Muscle layer of duodenum (tissue), 2 donors: ENCODE data around the gene IRAK4.
A peak's percentile ranks its signal among the peaks of the same experiment; 100 is the strongest.
"Not testable (repeated sequence)": the region's sequence is repeated elsewhere in the genome, so short reads cannot be mapped to it uniquely, and the experiment has no call there.

Experiments
- H3K27ac ChIP-seq: one replicate; pipeline ENCODE4 v1.7.0; 2013; ENCODE audit warnings: mild to moderate bottlenecking, low read length
- H3K27me3 ChIP-seq: one replicate; pipeline ENCODE4 v1.7.0; 2013; ENCODE audit warnings: low read depth, mild to moderate bottlenecking, control low read depth, low read length
- H3K36me3 ChIP-seq, 2 donors: one replicate each; pipeline ENCODE4 v1.7.0; 2013; ENCODE audit warnings: low read length in 2 of 2, control low read depth in 1 of 2, mild to moderate bottlenecking in 1 of 2; ENCODE audit not compliant: insufficient read depth in 2 of 2, control insufficient read depth in 1 of 2
- H3K4me1 ChIP-seq, 2 donors: one replicate each; pipeline ENCODE4 v1.7.0; 2013; ENCODE audit warnings: low read length in 2 of 2, mild to moderate bottlenecking in 2 of 2, control low read depth in 1 of 2, moderate library complexity in 1 of 2; ENCODE audit not compliant: insufficient read depth in 2 of 2, control insufficient read depth in 1 of 2
- H3K4me3 ChIP-seq, 2 donors: one replicate each; pipeline ENCODE4 v1.7.0; 2013; ENCODE audit warnings: low read length in 2 of 2, low read depth in 1 of 2, mild to moderate bottlenecking in 1 of 2
- H3K9me3 ChIP-seq, 2 donors: one replicate each; pipeline ENCODE4 v1.7.0; 2013; ENCODE audit warnings: low read length in 2 of 2, control low read depth in 1 of 2, mild to moderate bottlenecking in 1 of 2; ENCODE audit not compliant: control insufficient read depth in 1 of 2
- donor health status: healthy.

Gene IRAK4

DNA sequence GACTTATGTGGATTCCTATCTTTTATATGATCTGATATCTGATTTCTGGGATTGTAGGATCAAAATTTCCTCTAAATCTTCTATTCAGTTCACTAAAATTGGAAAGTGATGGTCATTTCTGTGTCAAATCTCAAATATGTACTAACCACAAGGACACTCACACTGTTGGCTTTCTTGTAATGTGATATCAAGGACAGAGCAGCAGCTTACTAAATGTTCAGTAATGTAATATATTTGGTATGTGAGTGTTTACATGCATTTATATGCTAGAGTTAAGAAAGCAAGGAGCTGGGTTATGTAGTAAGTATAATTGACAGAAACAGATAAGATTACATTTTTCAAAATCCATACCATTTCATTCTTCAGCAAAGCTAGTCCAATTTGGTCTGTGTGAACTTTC is 16.6 kb upstream of the IRAK4 start:
- H3K4me1 ChIP-seq = no peaks in the 10 kb centered on the region
- no peaks in the 10 kb centered on the region for H3K27me3 ChIP-seq
- no peak overlapping the region for H3K4me3 ChIP-seq
- peaks cover 19 to 26% of the 10 kb centered on the region in 2 donors for H3K36me3 ChIP-seq
- no peak overlapping the region for H3K27ac ChIP-seq
- no peaks in the 10 kb centered on the region for H3K9me3 ChIP-seq

DNA sequence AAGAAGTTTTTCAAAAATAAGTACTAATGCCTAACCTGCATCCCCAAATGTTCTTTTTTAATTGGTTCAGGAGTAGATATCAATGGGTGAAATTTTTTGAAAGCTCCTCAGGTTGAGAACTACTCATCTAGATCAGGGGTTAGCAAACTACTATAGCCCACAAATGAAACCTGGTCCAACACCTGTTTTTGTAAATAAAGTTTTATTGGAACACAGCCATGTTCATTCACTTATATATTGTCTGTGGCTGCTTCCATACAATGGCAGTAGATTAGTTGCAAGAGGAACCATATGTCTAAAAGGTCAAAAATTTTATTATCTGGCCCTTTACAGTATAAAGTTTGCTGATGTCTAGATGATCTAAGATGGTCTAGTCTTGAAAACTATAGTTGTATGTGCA is 13.9 kb upstream of the IRAK4 start:
- Histone ChIP-seq H3K4me3 (no peak overlapping the region), H3K36me3 (peaks cover 19 to 26% of the 10 kb centered on the region in 2 donors), H3K4me1 (no peaks in the 10 kb centered on the region), H3K27me3 (no peaks in the 10 kb centered on the region), H3K27ac (no peak overlapping the region), H3K9me3 (no peaks in the 10 kb centered on the region)

DNA sequence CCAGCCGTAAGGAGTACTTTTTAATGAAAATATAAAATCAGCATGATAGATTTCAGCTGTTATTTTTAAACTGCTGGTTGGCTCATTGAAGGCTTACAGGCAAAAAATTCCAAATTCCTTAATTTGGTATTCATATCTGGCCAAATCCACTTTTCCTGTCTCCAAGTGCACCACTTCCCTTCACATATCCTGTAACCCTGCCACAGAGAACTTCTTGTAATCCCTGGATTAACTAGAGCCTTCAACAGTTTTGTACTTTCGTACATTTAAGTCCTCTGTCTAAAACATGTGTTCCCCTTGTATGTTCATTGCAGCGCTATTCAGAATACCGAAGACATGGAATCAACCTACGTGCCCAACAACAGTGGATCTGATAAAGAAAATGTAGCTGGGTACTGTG is 9.7 kb upstream of the IRAK4 start:
- Histone ChIP-seq H3K27ac (no peak overlapping the region), H3K9me3 (peaks cover 0 to 6% of the 10 kb centered on the region in 2 donors), H3K4me1 (peaks cover 0 to 5% of the 10 kb centered on the region in 2 donors), H3K4me3 (no peak overlapping the region), H3K27me3 (no peaks in the 10 kb centered on the region), H3K36me3 (peaks cover 4 to 10% of the 10 kb centered on the region in 2 donors)

DNA sequence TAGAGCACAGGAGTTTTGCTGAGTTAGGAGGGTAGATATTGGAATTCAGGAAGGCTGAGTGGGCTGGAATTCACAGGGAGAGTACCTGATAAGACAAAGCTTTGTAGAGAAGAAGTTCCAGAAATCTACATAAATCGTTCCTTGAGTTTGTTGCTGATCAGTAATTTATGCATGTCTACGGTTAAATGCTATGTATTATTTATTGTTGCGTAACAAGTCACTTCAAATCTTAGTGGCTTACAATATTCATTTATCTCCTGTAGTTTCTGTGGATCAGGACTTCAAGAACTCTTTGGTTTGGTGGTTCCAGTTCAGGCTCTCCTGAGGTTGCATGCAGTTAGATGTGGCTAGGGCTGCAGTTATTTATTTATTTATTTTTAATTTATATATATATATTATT is 7.9 kb upstream of the IRAK4 start:
- Histone ChIP-seq H3K9me3 (peaks cover 0 to 6% of the 10 kb centered on the region in 2 donors), H3K27ac (no peak overlapping the region)

DNA sequence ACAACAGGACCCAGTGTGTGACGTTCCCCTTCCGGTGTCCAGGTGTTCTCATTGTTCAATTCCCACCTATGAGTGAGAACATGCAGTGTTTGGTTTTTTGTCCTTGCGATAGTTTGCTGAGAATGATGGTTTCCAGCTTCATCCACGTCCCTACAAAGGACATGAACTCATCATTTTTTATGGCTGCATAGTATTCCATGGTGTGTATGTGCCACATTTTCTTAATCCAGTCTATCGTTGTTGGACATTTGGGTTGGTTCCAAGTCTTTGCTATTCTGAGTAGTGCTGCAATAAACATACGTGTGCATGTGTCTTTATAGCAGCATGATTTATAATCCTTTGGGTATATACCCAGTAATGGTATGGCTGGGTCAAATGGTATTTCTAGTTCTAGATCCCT is 7.4 kb upstream of the IRAK4 start:
- not testable (repeated sequence) for H3K27me3 ChIP-seq, H3K4me3 ChIP-seq, H3K27ac ChIP-seq, H3K4me1 ChIP-seq, H3K9me3 ChIP-seq
- H3K36me3 ChIP-seq = peaks cover 10 to 16% of the 10 kb centered on the region in 2 donors

More for the DNA sequence above, 7.9 kb upstream of the IRAK4 start:
- H3K36me3 ChIP-seq = peaks cover 10 to 15% of the 10 kb centered on the region in 2 donors
- no peak overlapping the region for H3K4me3 ChIP-seq
- H3K4me1 ChIP-seq = peaks cover 0 to 5% of the 10 kb centered on the region in 2 donors
- H3K27me3 ChIP-seq = no peaks in the 10 kb centered on the region

DNA sequence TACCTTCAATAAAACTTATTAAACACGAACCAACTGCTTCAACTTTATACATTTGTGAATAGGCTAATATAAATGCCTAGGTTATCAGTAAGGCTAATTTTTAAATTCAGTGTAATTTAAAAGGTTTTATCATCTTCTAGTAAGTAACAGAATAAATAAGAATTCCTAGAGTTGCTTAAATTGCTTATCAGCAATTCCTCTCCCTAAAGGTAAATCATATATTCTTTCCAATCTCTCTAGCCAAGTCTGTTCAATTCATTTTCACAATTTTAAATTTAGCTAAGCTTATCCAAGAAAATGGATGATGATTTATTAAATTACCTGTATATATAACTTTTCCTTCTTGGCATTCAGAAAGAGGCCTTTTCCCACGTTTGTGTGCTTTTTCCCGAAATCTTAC is 4.7 kb upstream of the IRAK4 start:
- H3K36me3 ChIP-seq = peaks cover 10 to 16% of the 10 kb centered on the region in 2 donors
- peaks cover 0 to 6% of the 10 kb centered on the region in 2 donors for H3K9me3 ChIP-seq
- H3K27me3 ChIP-seq = no peaks in the 10 kb centered on the region
- peaks cover 0 to 5% of the 10 kb centered on the region in 2 donors for H3K4me1 ChIP-seq
- H3K27ac ChIP-seq = no peak overlapping the region
- no peak overlapping the region for H3K4me3 ChIP-seq

DNA sequence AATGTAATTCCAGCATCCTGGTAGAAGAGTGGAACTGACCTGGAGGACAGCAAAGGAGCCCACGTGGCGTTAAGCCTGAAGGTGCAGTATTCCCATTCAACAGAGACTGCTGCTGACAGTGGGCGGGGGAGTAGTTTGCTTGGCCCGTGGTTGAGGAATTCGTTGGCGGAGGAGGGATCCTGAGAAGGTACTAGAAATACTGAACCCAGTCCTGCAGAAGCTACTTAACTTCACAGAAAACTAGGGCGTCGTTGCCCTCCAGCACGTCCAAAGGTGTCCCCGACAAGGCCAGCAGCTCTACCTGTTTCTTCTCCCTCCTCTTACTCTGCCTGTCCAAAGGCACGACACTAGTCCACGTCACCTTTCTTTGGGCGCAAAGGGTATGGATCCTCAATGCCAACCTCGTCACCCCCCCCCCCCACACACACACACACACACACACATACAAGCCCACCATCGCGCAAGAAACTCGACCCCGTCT is 464 bp upstream of the IRAK4 start:
- H3K36me3 ChIP-seq = peaks cover 6 to 16% of the 10 kb centered on the region in 2 donors
- peaks cover 10 to 24% of the 10 kb centered on the region in 2 donors for H3K4me1 ChIP-seq
- H3K9me3 ChIP-seq = no peaks in the 10 kb centered on the region
- peak overlapping the region; percentile 79 to 92 for H3K4me3 ChIP-seq
- H3K27ac ChIP-seq = peak overlapping the region; percentile 52
- H3K27me3 ChIP-seq = no peaks in the 10 kb centered on the region

DNA sequence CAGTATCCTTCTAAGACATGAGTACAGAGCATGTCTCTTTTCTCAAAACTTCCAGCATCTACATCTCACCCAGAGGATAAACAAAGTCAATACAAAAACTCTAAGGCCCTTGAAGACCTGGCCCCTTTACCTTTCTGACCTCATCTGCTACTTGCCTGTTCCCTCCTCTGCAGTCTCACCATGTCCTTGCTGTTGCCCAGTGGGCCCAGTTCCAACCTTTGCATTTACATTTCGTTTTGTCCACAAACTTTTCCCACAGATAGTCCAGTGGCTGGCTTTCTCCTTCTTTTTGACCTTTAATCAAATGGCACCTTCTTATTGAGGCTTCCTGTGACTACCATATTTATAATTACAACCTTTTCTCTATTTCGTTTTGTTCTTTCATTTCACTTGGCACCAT is 1.6 kb downstream of the IRAK4 start:
- H3K27me3 ChIP-seq = no peaks in the 10 kb centered on the region
- H3K4me3 ChIP-seq = peak overlapping the region in 1 of 2 donors; percentile 92
- no peak overlapping the region for H3K27ac ChIP-seq

DNA sequence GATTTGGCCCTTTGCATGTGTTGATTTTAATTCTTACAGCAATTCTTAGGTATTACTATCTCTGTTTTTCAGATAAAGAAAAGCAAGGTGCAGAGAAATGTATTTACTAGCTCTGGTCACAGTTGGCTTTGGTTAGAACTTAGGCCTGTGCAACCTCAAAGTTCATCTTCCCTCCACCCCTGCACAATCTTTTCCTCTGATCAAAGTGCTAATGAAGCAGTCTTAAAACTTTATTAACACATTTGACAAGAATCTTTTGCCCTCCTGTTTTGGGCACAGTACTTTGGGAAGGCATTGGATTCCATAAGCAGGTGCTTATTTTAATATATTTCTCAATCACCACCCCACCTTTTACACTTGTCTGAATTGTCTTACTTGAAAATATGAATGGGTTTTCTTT is 2.7 kb downstream of the IRAK4 start:
- H3K4me1 ChIP-seq = peaks cover 10 to 21% of the 10 kb centered on the region in 2 donors
- no peaks in the 10 kb centered on the region for H3K36me3 ChIP-seq
- no peak overlapping the region for H3K4me3 ChIP-seq
- no peaks in the 10 kb centered on the region for H3K9me3 ChIP-seq
- H3K27me3 ChIP-seq = no peaks in the 10 kb centered on the region
- no peak overlapping the region for H3K27ac ChIP-seq

More for the DNA sequence above, 1.6 kb downstream of the IRAK4 start:
- peaks cover 10 to 21% of the 10 kb centered on the region in 2 donors for H3K4me1 ChIP-seq
- no peaks in the 10 kb centered on the region for H3K9me3 ChIP-seq
- peaks cover 0 to 5% of the 10 kb centered on the region in 2 donors for H3K36me3 ChIP-seq

DNA sequence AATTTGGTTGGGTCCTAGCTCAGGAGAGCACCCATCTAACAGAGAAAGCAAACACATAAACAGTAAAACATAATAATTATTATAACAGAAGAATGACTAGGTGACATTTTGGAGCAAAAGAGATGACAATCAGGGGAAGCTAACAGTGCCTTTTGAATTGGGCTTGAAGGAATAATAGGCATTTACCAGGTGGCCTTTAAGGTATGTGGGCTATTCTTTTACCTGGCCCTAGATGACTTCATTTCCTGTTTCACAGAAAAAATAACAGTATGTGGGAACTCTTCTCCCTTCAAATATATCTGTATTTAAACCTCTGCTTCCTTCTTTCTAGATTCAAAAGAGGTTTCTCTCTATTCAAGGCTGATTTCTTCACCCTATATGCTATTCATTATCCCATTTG is 3.8 kb downstream of the IRAK4 start:
- H3K4me3 ChIP-seq = no peak overlapping the region
- no peaks in the 10 kb centered on the region for H3K36me3 ChIP-seq
- H3K27me3 ChIP-seq = no peaks in the 10 kb centered on the region
- no peak overlapping the region for H3K27ac ChIP-seq
- H3K4me1 ChIP-seq = peaks cover 10 to 21% of the 10 kb centered on the region in 2 donors
- H3K9me3 ChIP-seq = no peaks in the 10 kb centered on the region

DNA sequence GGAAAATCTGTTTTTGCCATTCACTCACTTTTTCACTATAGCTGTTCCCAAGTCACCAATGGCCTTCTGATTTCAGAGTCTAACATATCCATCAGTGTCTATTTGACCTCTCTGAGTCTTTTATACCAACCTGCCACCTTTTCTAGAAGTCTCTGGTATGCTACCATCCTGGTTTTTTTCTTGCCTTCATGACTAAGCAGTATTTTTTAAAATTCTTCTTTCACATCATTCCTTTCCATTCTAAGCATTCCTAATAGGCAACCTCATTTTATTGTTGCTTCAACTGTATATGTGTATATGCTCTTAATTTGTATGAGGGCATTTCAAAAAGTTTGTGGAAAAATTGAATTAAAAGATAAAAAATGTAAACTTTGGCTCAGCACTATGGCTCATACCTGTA is 5.0 kb downstream of the IRAK4 start:
- H3K4me3 ChIP-seq = no peak overlapping the region
- no peaks in the 10 kb centered on the region for H3K9me3 ChIP-seq
- peaks cover 10 to 21% of the 10 kb centered on the region in 2 donors for H3K4me1 ChIP-seq
- no peaks in the 10 kb centered on the region for H3K27me3 ChIP-seq
- H3K36me3 ChIP-seq = no peaks in the 10 kb centered on the region
- H3K27ac ChIP-seq = no peak overlapping the region

DNA sequence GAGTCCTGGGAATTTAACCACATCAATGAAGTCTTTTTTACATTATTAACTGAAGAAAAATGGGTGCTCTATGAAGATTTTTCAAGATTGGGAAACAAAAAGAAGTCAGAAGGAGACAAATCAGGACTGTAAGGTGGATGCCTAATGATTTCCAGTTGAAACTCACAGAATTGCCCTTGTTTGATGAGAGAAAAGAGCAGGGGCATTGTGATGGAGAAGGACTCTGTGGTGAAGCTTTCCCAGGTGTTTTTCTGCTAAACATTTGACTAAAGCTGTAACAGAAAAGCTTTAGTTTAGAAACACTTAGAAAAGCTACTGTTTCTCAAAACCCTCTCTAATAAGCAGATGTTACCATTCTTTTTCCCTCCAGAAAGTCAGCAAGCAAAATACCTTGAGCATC is 5.8 kb downstream of the IRAK4 start:
- Histone ChIP-seq H3K9me3 (no peaks in the 10 kb centered on the region), H3K27me3 (no peaks in the 10 kb centered on the region), H3K36me3 (peaks cover 0 to 7% of the 10 kb centered on the region in 2 donors), H3K4me3 (no peak overlapping the region), H3K4me1 (peaks cover 10 to 21% of the 10 kb centered on the region in 2 donors), H3K27ac (no peak overlapping the region)
